ENCODE data around the gene ZBTB42.

The ZBTB42 gene

GRCh38 chr14:104771918-104772706 is 28.8 kb upstream of the ZBTB42 start:
- H3K9me3 ChIP-seq (ENCODE audit: control insufficient read depth, insufficient read depth, low read depth, low read length) = no peaks in the 10 kb centered on the region
- TF ChIP-seq KLF17 (tag by site-specific recombination; IDR thresholded peaks at IDR 0.05) (no peak), ZBTB7A (tag by site-specific recombination; IDR thresholded peaks at IDR 0.05; ENCODE audit: low read depth) (no peak), KLF1 (tag by site-specific recombination; IDR thresholded peaks at IDR 0.05) (no peak), ZNF398 (tag by site-specific recombination; IDR thresholded peaks at IDR 0.05) (no peak), ZNF175 (tag by site-specific recombination; IDR thresholded peaks at IDR 0.05) (no peak), ELK4 (IDR thresholded peaks at IDR 0.05; ENCODE audit: borderline replicate concordance, low read depth, low read length) (no peak), ZNF391 (tag by site-specific recombination; IDR thresholded peaks at IDR 0.05; ENCODE audit: borderline replicate concordance, low read depth) (no peak), ZNF10 (tag by site-specific recombination; IDR thresholded peaks at IDR 0.05) (peak; percentile 33; the same call in 1 of the 2 replicates)
- ChIA-PET POLR2A (interaction anchor here (1.6 kb wide), 1 partner anchor 19 kb away, joined by 3 read pairs; no protein-coding TSS in a partner anchor), CTCF (interaction anchor here (0.6 to 1.2 kb wide), 2 partner anchors 54 to 201 kb away, joined by 4 read pairs; no protein-coding TSS in a partner anchor)
- no peak overlapping the region for H3K4me3 ChIP-seq (ENCODE audit: low read depth, low read length)
- H3K4me1 ChIP-seq (ENCODE audit: control insufficient read depth, insufficient read depth, low read length) = peaks cover 4% of the 10 kb centered on the region; the same call in 1 of the 2 replicates
- H3K36me3 ChIP-seq (ENCODE audit: control insufficient read depth in 2 of 2, insufficient read depth in 1 of 2, low read length in 2 of 2) = peaks cover 0 to 73% of the 10 kb centered on the region in 2 experiments; a peak in 2 of 3 replicates
- no peak overlapping the region for H3K27ac ChIP-seq (ENCODE audit: extremely low read depth, low read depth, low read length)

GRCh38 chr14:104772707-104773504 is 28.0 kb upstream of the ZBTB42 start:
- H3K4me3 ChIP-seq (ENCODE audit: low read depth, low read length) = no peak overlapping the region
- no peaks in the 10 kb centered on the region for H3K9me3 ChIP-seq (ENCODE audit: control insufficient read depth, insufficient read depth, low read depth, low read length)
- H3K4me1 ChIP-seq (ENCODE audit: control insufficient read depth, insufficient read depth, low read length) = peaks cover 4% of the 10 kb centered on the region; the same call in 1 of the 2 replicates
- CTCF ChIA-PET = interaction anchor here (0.6 to 1.3 kb wide), 3 partner anchors 53 to 200 kb away, joined by 3 to 4 read pairs (median 4); no protein-coding TSS in a partner anchor
- peaks cover 0 to 81% of the 10 kb centered on the region in 2 experiments; a peak in 2 of 3 replicates for H3K36me3 ChIP-seq (ENCODE audit: control insufficient read depth in 2 of 2, insufficient read depth in 1 of 2, low read length in 2 of 2)
- no peak for TF ChIP-seq KLF10 (tag by site-specific recombination; IDR thresholded peaks at IDR 0.05)
- peak; percentile 55 for TF ChIP-seq ZNF600 (tag by site-specific recombination; IDR thresholded peaks at IDR 0.05)
- no peak for TF ChIP-seq ZSCAN18 (tag by site-specific recombination; IDR thresholded peaks at IDR 0.05)
- no peak for TF ChIP-seq BCL11A (tag by site-specific recombination; IDR thresholded peaks at IDR 0.05; ENCODE audit: low read depth)
- TF ChIP-seq ZEB2 (tag by site-specific recombination; IDR thresholded peaks at IDR 0.05) = peak; percentile 67; the same call in 1 of the 2 replicates
- TF ChIP-seq ZNF423 (tag by site-specific recombination; IDR thresholded peaks at IDR 0.05) = no peak
- no peak for TF ChIP-seq ZNF202 (tag by site-specific recombination; IDR thresholded peaks at IDR 0.05; ENCODE audit: borderline replicate concordance)
- TF ChIP-seq TCF7L2 (IDR thresholded peaks at IDR 0.05; ENCODE audit: borderline replicate concordance, low read depth, low read length) = no peak
- no peak for TF ChIP-seq ZNF544 (tag by site-specific recombination; IDR thresholded peaks at IDR 0.05)
- POLR2A ChIA-PET = no interaction called here
- no peak overlapping the region for H3K27ac ChIP-seq (ENCODE audit: extremely low read depth, low read depth, low read length)

Measured in HEK293 (cell line).